Activated CD8-positive, alpha-beta memory T cell treated with anti-CD3 and anti-CD28 coated beads, Interleukin-2, amount 10 ng/mL, durations not matched to agents 7 days and 5 days (primary cell): ENCODE results near the gene SPINDOC. TPM values are rescaled to one million over a fixed set of nuclear protein-coding genes. Genes with fewer than 3 reads are reported as not detected.
"Not testable (repeated sequence)": the region's sequence is repeated elsewhere in the genome, so short reads cannot be mapped to it uniquely, and the experiment has no call there.

Experiments used
- ATAC-seq: fragments of 150-1000 bp; cut with Tn5 transposase; one replicate; pipeline ENCODE4 v1.10.0; 2021; ENCODE audit warnings: moderate library complexity
- CTCF ChIA-PET: fragments of 350-600 bp; sonication (Branson Sonifier 250); formaldehyde crosslinking; loops from one replicate; lab custom pipeline; 2021; ENCODE audit warnings: antibody characterized with exemption; lab: Charles Lee
- DNase-seq: peaks from one replicate; pipeline ENCODE4 v3.0.0-alpha.2; 2020
- H3K27ac Mint-ChIP-seq: one replicate; pipeline ENCODE4 v1.8.0; 2021; ENCODE audit warnings: mild to moderate bottlenecking, mixed read lengths
- H3K27me3 Mint-ChIP-seq: one replicate; pipeline ENCODE4 v1.8.0; 2021; ENCODE audit warnings: mixed read lengths
- H3K36me3 Mint-ChIP-seq: one replicate; pipeline ENCODE4 v1.8.0; 2021; ENCODE audit warnings: mild to moderate bottlenecking, mixed read lengths
- H3K4me1 Mint-ChIP-seq: one replicate; pipeline ENCODE4 v1.8.0; 2021; ENCODE audit warnings: mixed read lengths
- H3K4me3 Mint-ChIP-seq: one replicate; pipeline ENCODE4 v1.8.0; 2021; ENCODE audit warnings: mild to moderate bottlenecking, moderate library complexity, mixed read lengths
- H3K9me3 Mint-ChIP-seq: one replicate; pipeline ENCODE4 v1.8.0; 2022; ENCODE audit warnings: low read depth, mixed read lengths
- total RNA-seq, 2 experiments: library from RNA; stranded (reverse); gene quantifications; one replicate each; pipeline ENCODE4 v1.2.3, GENCODE V29; 2021

Gene SPINDOC
- total RNA-seq, 2 experiments from 2014 or later, result 53.4 to 55.8 TPM

DNA sequence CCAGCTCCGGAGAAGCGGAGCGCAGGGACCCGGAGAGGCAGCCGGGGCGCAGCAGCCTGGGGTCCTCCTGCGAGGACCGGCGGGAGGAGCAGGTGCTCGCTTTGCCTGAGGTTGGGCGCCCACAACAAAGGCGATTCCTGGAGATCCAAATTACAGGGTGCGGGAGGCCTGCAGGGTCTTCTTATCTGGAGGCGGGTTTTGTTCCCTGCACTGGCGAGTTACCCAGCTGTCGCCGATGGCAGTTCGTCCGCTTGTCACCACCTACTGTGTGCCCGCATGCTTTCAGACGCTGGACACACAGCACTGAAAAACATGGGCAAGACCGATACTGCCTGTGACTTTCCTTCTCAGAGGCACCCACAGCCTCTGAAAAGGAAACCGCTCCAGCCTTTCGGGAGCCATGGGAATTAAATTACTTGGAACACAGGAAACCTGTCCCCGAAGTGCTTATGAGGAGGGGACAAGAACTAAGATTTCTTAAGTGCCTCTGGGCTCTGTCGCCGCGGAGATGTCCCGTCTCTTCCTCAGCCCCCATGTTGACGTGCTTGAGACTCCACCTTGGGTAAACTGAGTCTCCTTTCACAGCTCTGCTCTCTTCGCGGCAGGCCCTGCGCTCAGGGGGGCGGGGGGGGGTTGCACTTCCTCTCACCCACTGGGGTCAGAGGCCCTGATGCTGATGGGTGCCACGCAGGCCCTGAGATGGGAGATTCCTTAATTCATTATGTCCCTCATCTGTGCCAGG is 43.4 kb upstream of the SPINDOC start:
- Mint-ChIP-seq H3K4me1 (peaks cover 15% of the 10 kb centered on the region), H3K36me3 (no peaks in the 10 kb centered on the region), H3K9me3 (no peaks in the 10 kb centered on the region), H3K27ac (no peak overlapping the region), H3K4me3 (peak overlapping the region; percentile 35), H3K27me3 (peaks cover 34% of the 10 kb centered on the region)
- no peak for ATAC-seq
- CTCF ChIA-PET, result interaction anchor here (0.6 to 4.6 kb wide), 6 partner anchors 9 to 379 kb away, joined by 3 to 21 read pairs (median 9); no protein-coding TSS in a partner anchor
- DNase-seq, result no peak

- peaks cover 40% of the 10 kb centered on the region for H3K27me3 Mint-ChIP-seq
- no peak overlapping the region for H3K27ac Mint-ChIP-seq
- no peak for DNase-seq
- H3K9me3 Mint-ChIP-seq, result no peaks in the 10 kb centered on the region
- ATAC-seq, result no peak
- no peak overlapping the region for H3K4me3 Mint-ChIP-seq
- CTCF ChIA-PET, result no interaction called here
- H3K36me3 Mint-ChIP-seq, result no peaks in the 10 kb centered on the region
- H3K4me1 Mint-ChIP-seq, result peaks cover 15% of the 10 kb centered on the region
Observed at GRCh38 chr11:63770763-63771162, 42.5 kb upstream of the SPINDOC start.

DNA sequence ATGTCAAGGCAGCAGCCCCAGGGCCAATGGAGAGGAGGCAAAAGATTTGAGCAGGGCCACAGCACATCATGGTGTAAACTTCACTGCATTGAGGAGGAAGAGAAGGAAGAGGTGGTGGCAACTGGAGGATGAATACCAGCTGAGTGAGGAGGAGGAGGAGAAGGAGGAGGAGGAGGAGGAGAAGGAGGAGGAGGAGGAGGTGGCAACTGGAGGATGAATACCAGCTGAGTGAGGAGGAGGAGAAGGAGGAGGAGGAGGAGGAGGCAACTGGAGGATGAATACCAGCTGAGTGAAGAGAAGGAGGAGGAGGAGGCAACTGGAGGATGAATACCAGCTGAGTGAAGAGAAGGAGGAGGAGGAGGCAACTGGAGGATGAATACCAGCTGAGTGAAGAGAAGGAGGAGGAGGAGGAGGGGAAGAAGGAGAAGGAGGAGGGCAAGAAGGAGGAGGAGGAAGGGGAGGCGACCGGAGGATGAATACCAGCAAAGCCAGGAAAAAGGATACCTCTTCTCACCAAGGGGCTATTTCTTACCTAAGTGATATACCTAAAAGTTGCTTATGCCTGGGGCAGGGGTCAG is 41.4 kb upstream of the SPINDOC start:
- H3K27ac Mint-ChIP-seq, H3K36me3 Mint-ChIP-seq, H3K4me3 Mint-ChIP-seq, ATAC-seq, H3K9me3 Mint-ChIP-seq, DNase-seq: not testable (repeated sequence)
- CTCF ChIA-PET, result interaction anchor here (0.5 kb wide), 1 partner anchor 517 kb away, joined by 4 read pairs; no protein-coding TSS in a partner anchor
- Mint-ChIP-seq H3K4me1 (peaks cover 15% of the 10 kb centered on the region), H3K27me3 (peaks cover 44% of the 10 kb centered on the region)

DNA sequence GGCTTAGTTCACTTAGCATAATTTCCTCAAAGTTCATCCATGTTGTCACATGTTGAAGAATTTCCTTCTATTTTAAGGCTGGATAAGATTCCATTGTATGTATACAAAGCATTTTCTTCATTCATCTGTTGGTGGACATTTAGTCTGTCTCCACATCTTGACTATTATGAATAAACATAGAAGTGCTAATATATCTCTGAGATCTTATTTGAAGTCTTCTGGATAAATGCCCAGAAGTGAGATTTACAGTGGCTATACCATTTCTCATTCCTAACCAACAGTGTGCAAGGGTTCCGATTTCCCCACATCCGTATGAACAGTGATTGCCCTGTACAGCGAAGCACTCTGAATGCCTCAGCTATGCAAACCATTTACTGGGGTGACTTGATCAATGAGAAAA is 38.1 kb upstream of the SPINDOC start:
- Mint-ChIP-seq H3K27me3 (peaks cover 48% of the 10 kb centered on the region), H3K4me1 (peaks cover 1% of the 10 kb centered on the region), H3K9me3 (no peaks in the 10 kb centered on the region), H3K36me3 (no peaks in the 10 kb centered on the region), H3K27ac (no peak overlapping the region), H3K4me3 (no peak overlapping the region)
- CTCF ChIA-PET, result no interaction called here
- ATAC-seq (no peak), DNase-seq (no peak)

DNA sequence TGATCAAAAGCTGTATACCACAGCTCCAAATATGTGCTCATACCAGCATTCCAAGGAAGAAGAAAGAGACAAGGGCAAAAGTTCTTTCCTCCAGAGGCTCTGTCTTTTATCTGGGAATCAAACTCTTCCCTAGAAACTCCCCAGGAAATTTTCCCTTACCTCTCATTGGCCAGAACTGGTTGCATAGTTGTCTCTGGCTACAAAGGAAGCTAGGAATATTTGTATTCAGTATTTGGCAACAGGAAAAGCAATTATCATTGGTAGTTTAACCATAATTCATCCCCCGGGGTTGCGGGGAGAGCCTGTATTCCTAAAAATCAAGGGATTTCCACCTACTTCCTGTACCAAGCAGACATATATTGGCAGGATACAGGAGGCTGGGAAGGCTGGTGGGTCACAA is 34.2 kb upstream of the SPINDOC start:
- CTCF ChIA-PET, result interaction anchor here (1.0 to 1.9 kb wide), 3 partner anchors 11 to 300 kb away, joined by 3 to 13 read pairs (median 5); partner anchors contain the start of gene ZFTA

GRCh38 chr11:63782749-63783148 is 30.5 kb upstream of the SPINDOC start:
- no peak overlapping the region for H3K4me3 Mint-ChIP-seq
- H3K36me3 Mint-ChIP-seq, result no peaks in the 10 kb centered on the region
- CTCF ChIA-PET, result no interaction called here
- ATAC-seq, result no peak
- no peaks in the 10 kb centered on the region for H3K9me3 Mint-ChIP-seq
- H3K27ac Mint-ChIP-seq, result no peak overlapping the region
- peaks cover 7% of the 10 kb centered on the region for H3K4me1 Mint-ChIP-seq
- DNase-seq, result no peak
- peaks cover 21% of the 10 kb centered on the region for H3K27me3 Mint-ChIP-seq

More for the DNA sequence above, 34.2 kb upstream of the SPINDOC start:
- H3K27me3 Mint-ChIP-seq, result peaks cover 20% of the 10 kb centered on the region
- no peaks in the 10 kb centered on the region for H3K9me3 Mint-ChIP-seq
- H3K4me3 Mint-ChIP-seq, result no peak overlapping the region
- DNase-seq, result no peak
- no peaks in the 10 kb centered on the region for H3K36me3 Mint-ChIP-seq
- no peak for ATAC-seq
- no peaks in the 10 kb centered on the region for H3K4me1 Mint-ChIP-seq
- no peak overlapping the region for H3K27ac Mint-ChIP-seq

DNA sequence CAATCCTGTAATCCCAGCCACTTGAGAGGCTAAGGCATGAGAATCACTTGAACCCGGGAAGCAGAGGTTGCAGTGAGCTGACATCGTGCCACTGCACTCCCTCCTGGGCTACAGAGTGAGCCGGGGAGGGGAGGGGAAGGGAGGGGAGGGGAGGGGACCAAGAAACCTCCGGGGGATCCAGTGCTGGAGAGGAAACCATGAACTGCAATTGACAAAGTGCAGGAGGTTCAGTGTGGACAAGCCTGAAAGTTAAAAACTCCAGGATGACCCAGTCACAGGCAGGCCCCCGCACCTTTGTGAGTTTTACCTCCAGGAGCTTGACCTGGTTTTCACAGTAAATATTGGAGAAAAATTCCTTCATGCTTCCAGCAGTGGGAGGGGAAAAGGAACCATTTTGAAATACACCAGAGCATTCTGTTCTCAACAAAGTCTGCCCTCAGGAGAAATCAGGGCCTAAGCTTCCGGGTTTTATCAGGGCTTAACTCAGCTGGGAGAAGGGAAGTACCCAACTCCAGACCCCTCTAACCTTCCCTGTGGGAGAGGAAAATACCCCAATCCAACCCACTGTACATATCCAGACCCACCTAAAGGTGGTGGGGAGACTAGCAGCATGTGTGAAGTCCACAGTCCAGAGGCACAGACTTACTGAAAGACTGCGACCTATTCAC is 29.2 kb upstream of the SPINDOC start:
- ATAC-seq, result no peak
- Mint-ChIP-seq H3K4me1 (peaks cover 7% of the 10 kb centered on the region), H3K36me3 (no peaks in the 10 kb centered on the region), H3K4me3 (no peak overlapping the region), H3K27me3 (peaks cover 16% of the 10 kb centered on the region), H3K9me3 (no peaks in the 10 kb centered on the region), H3K27ac (no peak overlapping the region)
- CTCF ChIA-PET, result no interaction called here
- no peak for DNase-seq

GRCh38 chr11:63785823-63786222 is 27.4 kb upstream of the SPINDOC start:
- peaks cover 7% of the 10 kb centered on the region for H3K4me1 Mint-ChIP-seq
- CTCF ChIA-PET, result interaction anchor here (0.7 to 1.3 kb wide), 2 partner anchors 16 to 48 kb away, joined by 3 to 4 read pairs; no protein-coding TSS in a partner anchor
- ATAC-seq (no peak), DNase-seq (no peak)
- no peaks in the 10 kb centered on the region for H3K9me3 Mint-ChIP-seq
- H3K4me3 Mint-ChIP-seq, result no peak overlapping the region
- H3K36me3 Mint-ChIP-seq, result no peaks in the 10 kb centered on the region
- H3K27ac Mint-ChIP-seq, result no peak overlapping the region
- peaks cover 16% of the 10 kb centered on the region for H3K27me3 Mint-ChIP-seq

DNA sequence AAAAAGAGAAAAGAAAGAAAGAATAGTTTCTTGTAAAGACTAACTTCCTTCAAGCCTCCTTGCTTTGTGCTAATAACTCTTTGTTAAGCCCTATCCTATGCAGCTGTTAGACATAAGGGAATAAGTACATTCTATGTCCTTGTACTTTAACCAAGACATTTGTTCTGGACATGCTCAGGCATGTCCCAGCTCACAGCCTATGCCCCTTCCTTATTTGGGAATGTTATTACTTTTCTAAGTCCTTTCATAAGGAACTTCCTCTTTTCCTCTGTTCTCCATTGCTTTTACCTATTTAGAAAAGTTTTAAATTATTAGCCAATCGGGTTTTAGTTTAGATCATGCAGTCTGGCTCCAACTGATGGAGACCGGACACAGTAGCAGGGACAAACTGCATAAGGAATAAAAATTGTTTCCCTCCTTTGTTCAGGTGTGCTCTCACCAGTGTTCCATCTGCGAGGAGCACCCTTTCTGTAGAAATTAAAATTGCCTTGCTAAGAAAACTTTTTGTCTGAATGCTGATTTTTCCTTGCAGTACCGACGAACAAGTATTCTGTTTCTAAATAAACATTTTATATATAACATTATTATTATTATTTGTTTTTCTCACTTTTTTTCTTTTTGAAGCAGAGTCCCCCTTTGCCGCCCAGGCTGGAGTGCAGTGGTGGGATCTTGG is 21.6 kb upstream of the SPINDOC start:
- peaks cover 8% of the 10 kb centered on the region for H3K36me3 Mint-ChIP-seq
- ATAC-seq (no peak), DNase-seq (no peak)
- H3K27ac Mint-ChIP-seq, result no peak overlapping the region
- no peak overlapping the region for H3K4me3 Mint-ChIP-seq
- H3K9me3 Mint-ChIP-seq, result peaks cover 3% of the 10 kb centered on the region
- H3K4me1 Mint-ChIP-seq, result no peaks in the 10 kb centered on the region
- CTCF ChIA-PET, result no interaction called here
- H3K27me3 Mint-ChIP-seq, result peaks cover 6% of the 10 kb centered on the region

DNA sequence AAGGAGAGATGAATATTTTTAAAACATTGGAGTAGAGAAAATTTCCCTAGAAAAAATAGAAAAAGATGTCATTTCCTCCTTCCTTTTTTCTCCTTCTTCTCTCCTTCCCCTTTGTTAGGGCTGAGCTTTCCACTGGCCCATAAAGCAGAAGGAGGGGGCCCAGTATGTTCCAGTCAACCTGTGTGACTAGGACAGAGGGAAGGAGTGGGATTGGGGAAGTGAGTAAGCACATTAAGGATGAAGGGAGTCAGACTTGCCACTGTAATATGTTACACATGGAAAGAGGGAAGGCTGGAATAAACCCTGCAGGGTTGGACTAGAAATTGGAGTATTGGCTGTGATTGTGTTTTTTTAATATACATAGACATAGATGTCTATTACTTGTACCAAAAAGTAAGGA is 20.1 kb upstream of the SPINDOC start:
- H3K4me3 Mint-ChIP-seq, result no peak overlapping the region
- peaks cover 4% of the 10 kb centered on the region for H3K27me3 Mint-ChIP-seq
- ATAC-seq (no peak), DNase-seq (no peak)
- peaks cover 8% of the 10 kb centered on the region for H3K36me3 Mint-ChIP-seq
- peaks cover 3% of the 10 kb centered on the region for H3K9me3 Mint-ChIP-seq
- CTCF ChIA-PET, result no interaction called here
- H3K4me1 Mint-ChIP-seq, result no peaks in the 10 kb centered on the region
- no peak overlapping the region for H3K27ac Mint-ChIP-seq

DNA sequence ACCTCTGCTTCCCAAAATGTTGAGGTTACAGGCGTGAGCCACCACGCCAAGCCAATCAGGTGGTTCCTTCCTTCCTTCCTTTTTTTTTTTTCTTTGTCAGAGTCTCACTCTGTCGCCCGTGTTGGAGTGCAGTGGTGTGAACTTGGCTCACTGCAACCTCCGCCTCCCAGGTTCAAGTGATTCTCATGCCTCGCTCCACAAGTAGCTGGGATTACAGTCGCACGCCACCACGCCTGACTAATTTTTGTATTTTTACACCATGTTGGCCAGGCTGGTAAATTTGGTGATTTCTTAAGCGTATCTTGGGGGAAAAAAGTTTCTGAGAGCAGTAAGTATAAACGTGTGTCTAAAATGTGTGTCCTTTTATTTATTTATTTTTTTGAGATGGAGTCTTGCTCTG is 18.2 kb upstream of the SPINDOC start:
- CTCF ChIA-PET, result no interaction called here
- Mint-ChIP-seq H3K4me3 (no peak overlapping the region), H3K27ac (no peak overlapping the region), H3K4me1 (no peaks in the 10 kb centered on the region), H3K36me3 (peaks cover 8% of the 10 kb centered on the region), H3K27me3 (peaks cover 6% of the 10 kb centered on the region), H3K9me3 (peaks cover 3% of the 10 kb centered on the region)
- DNase-seq (no peak), ATAC-seq (no peak)

DNA sequence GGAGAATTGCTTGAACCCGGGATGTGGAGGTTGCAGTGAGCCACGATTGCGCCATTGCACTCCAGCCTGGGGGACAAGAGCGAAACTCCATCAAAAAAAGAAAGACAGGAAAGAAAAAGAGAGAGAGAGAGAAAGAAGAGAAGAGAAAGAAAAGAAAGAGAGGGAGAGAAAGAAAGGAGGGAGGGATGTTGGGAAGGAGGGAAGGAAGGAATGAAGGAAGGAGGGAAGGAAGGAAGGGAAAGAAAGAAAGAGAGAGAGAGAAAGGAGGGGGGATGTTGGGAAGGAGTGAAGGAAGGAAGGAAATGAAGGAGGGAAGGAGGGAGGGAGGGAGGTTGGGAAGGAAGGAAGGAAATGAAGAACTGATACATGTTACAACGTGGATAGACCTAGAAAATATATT is 12.3 kb upstream of the SPINDOC start:
- DNase-seq (no peak), ATAC-seq (no peak)
- Mint-ChIP-seq H3K27me3 (peaks cover 2% of the 10 kb centered on the region), H3K9me3 (no peaks in the 10 kb centered on the region), H3K36me3 (no peaks in the 10 kb centered on the region), H3K4me1 (peaks cover 3% of the 10 kb centered on the region), H3K27ac (no peak overlapping the region), H3K4me3 (no peak overlapping the region)
- CTCF ChIA-PET, result no interaction called here
